ENCODE results near the gene APEX2.
"Not testable (repeated sequence)": the region's sequence is repeated elsewhere in the genome, so short reads cannot be mapped to it uniquely, and the experiment has no call there.

The APEX2 gene, protein sequence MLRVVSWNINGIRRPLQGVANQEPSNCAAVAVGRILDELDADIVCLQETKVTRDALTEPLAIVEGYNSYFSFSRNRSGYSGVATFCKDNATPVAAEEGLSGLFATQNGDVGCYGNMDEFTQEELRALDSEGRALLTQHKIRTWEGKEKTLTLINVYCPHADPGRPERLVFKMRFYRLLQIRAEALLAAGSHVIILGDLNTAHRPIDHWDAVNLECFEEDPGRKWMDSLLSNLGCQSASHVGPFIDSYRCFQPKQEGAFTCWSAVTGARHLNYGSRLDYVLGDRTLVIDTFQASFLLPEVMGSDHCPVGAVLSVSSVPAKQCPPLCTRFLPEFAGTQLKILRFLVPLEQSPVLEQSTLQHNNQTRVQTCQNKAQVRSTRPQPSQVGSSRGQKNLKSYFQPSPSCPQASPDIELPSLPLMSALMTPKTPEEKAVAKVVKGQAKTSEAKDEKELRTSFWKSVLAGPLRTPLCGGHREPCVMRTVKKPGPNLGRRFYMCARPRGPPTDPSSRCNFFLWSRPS
- total RNA-seq = 9.1 to 41.3 (median 34.2) reads per million in 3 experiments

DNA sequence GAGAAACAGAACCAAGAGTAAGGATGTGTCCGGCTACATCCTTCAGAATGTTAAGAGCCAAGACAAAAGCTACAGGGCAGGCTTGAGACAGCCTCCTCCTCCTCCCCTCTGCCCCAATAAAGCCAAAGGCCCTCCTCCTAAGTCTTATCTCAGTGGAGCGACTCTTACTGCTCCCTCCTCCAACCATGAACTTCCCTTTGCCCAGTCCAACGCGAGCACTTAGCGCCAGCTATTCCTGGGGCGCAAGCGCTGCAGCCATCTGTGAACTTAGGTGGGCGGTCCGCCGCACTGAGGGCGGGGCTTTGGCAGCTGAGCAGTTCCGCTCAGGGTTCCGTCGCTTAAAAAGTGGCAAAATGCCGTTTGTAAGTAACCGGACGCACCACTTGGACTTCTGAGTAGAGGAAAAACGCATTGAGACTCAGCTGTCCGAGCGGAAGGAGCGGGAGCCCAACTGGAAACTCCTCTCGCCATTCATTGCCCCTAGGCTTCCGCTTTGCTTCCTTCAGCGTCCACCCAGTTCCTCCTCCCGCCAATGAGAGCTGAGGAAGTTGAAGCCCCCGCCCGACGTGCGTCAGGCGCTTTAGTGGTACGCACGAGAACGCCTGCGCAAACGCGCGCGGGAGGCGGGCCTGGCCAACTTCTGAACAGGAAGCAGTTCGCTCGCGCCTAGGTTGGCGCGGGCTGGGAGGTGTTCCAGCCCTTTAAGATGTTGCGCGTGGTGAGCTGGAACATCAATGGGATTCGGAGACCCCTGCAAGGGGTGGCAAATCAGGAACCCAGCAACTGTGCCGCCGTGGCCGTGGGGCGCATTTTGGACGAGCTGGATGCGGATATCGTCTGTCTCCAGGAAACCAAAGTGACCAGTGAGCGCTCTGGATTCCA is at the start of gene APEX2:
APEX2 (plus strand) TSS at position 647 of the 882 bp plus-strand sequence; CDS start at position 707, 60 bp downstream.
- peak; percentile 85 for DNase-seq

DNA sequence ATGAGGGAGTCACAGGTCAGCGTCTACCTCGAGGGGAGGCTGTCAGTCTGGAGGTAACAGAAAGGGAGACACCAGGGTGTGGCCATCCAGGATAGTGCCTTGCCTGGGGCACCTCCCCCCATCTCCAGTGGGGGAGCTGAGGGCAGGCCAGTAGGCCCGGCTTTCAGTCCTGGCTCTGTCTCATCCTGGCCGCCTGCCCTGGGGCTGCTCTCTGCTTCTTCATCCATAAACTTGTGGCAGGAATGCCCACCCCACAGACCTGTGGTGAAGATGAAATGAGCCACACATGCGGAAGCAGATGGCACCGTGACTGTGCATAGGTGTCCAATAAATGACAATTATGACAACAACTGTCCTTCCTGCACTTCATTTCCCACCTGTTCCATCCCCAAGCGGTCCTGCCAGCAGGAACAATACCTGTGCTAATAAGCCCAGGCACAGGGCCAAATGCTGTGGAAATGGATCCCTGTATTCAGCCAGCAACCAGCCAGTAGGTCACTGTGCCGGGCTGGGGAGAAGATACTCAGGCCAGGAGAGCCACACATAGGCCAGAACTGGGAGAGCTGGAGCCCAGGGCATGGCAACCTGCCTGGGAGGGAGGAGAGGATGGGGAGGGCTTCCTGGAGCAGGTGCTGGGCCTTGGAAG is 49.3 kb upstream of the APEX2 start:
- DNase-seq = no peak

DNA sequence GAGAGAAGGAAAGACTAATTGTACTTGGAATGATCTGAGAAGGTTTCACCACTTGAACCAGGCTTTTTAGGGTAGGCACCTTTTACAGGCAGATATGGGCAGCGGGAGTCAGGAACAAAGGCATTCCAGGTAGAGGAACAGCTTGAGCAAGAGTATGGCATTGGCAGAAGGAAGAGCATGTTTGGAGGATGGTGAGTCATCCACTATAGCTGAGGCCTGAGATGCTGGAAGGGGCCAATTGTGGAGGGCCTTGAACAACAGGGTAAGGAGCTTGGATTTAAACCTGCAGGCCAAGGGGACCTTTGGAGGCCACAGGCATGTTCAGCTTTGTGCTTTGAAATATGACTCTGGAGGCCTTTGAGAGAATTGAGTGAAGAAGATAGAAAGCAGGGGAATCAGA is 38.4 kb upstream of the APEX2 start:
- DNase-seq = no peak

- DNase-seq = peak; percentile 3
These were observed 35.2 kb upstream of the APEX2 start for GRCh38 chrX:54964766-54965497.

GRCh38 chrX:54977387-54977786 is 22.8 kb upstream of the APEX2 start:
- no peak for DNase-seq

DNA sequence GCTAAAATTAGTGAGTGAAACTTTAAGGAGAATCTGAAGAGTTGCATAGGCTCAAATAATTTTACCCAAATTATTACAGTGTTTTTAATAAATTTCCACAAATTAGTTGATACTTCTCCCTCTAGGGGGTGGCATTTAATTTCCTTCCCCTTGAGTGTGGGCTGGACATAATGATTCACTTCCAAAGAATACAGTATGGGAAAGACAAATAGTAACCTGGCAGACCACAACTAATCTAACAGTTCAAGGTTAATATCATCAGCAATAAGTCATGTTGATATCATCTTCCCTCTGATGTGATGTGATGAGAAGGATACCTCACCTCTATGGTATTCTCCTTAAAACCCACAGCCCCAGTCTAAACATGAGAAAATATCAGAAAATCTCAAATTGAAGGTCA is 21.7 kb upstream of the APEX2 start:
- no peak for DNase-seq

GRCh38 chrX:54979432-54979831 is 20.7 kb upstream of the APEX2 start:
- no peak for DNase-seq

GRCh38 chrX:54980334-54980733 is 19.8 kb upstream of the APEX2 start:
- DNase-seq = no peak

DNA sequence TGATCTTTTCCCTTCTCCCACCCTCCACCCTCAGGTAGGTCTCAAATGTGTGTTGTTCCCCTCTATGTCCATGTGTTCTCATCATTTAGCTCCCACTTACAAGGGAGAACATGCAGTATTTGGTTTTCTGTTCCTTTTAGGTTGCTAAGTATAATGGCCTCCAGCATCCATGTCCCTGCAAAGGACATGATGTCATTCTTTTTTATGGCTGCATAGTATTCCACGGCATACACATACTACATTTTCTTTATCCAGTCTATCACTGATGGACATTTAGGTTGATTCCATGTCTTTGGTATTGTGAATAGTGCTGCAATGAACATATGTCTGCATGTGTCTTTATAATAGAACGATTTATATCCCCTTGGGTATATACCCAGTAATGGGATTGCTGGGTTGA is 16.9 kb upstream of the APEX2 start:
- DNase-seq = not testable (repeated sequence)

GRCh38 chrX:54991706-54992105 is 8.5 kb upstream of the APEX2 start:
- DNase-seq = no peak

DNA sequence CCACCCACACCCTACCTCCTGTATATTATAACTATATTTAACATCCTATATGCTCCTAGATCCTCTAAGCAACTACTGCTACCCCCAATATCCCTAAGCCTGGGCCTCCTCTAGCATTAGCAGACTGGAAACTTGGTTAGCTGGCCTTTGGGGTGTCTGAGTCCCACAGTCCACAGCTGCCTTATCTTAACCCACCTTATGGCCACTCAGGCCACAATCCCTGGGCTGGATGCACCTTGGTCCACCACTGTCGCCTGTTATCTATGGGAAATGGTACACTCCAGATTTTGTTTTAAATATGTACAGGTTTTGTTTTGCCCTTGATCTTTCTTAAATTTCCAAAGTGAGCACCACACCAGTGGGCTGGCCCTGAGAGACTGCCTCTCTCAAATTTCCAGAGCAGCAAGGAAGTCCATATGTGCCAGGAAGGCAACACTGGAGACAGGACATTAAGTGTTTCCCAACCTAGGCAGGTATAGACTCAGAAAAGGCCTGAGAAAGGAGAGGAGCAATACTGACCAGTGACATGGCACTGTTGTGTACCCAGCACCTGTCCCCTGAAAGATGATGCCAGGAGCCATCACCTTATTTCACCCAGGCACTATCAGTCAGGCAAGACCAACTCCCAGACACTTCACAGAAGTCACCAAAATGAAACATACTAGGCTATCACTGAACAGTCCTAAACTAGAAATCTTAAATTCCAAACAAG is 7.1 kb upstream of the APEX2 start:
- no peak for DNase-seq

GRCh38 chrX:54994099-54994498 is 6.1 kb upstream of the APEX2 start, which contains the start of gene PFKFB1:
Gene PFKFB1 (minus strand): TSS chrX:54994188. CDS start chrX:54994007, 181 bp downstream.
- no peak for DNase-seq

GRCh38 chrX:54994668-54995351 is 5.4 kb upstream of the APEX2 start:
- no peak for DNase-seq

GRCh38 chrX:54995621-54996020 is 4.5 kb upstream of the APEX2 start:
- DNase-seq = no peak

GRCh38 chrX:55004231-55004630 is 4.1 kb downstream of the APEX2 start:
- no peak for DNase-seq

GRCh38 chrX:55005256-55005655 is 5.1 kb downstream of the APEX2 start:
- no peak for DNase-seq

- DNase-seq = no peak
These were observed 6.9 kb downstream of the APEX2 start for GRCh38 chrX:55006827-55007621.

DNA sequence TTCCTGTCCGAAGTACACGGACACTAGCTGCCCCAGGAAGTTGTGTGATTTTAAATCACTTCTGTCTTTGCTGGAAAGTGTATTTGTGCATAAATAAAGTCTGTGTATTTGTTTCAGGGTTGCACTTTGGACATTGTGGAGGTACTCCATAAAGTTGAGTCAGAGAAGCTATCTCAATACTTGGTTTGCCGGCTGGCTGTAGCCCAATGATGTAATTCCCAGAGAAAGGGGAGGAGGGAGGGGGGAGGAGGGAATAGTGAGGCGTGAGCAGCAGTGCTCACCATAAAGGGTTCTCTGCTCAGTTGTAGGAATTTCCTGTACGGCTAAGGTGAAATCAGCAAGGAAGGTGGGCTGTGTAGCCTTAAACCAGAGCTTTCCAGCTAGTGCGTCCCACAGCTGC is 7.5 kb downstream of the APEX2 start:
- no peak for DNase-seq

- DNase-seq = no peak
These were observed 8.6 kb downstream of the APEX2 start for GRCh38 chrX:55008571-55009358.

Measured in central memory CD4-positive, alpha-beta T cell (primary cell).